Measurements from ENCODE around the gene LRRC28. TPM values are rescaled to one million over a fixed set of nuclear protein-coding genes. Genes with fewer than 3 reads are reported as not detected.

The LRRC28 gene
- polyA plus RNA-seq, 2 donors: 4.1 to 13.7 TPM

Other genes starting within 250 kb of the LRRC28 start
- under 1 TPM; 0.31 to 0.45 TPM for gene PGPEP1L, start 243.7 kb upstream of the LRRC28 start, polyA plus RNA-seq
- 10 to 100 TPM; 20.3 to 40.8 TPM for gene SYNM, start 146.4 kb upstream of the LRRC28 start, polyA plus RNA-seq
- gene TTC23, start 1.9 kb upstream of the LRRC28 start, polyA plus RNA-seq: 1 to 10 TPM; 7.2 to 8.4 TPM

All from esophagus (tissue), 2 donors.